Natural killer cell treated with Interleukin-12 subunit alpha and Interleukin-12 subunit beta and Interleukin-15 and Interleukin-18, amount 100 ng/mL, for 72 hours (primary cell): Measurements from ENCODE around the gene PATL2. TPM values are rescaled to one million over a fixed set of nuclear protein-coding genes. Genes with fewer than 3 reads are reported as not detected.
A peak's percentile ranks its signal among the peaks of the same experiment; 100 is the strongest.
"Not testable (repeated sequence)": the region's sequence is repeated elsewhere in the genome, so short reads cannot be mapped to it uniquely, and the experiment has no call there.

Source experiments
- ATAC-seq, 2 donors: fragments of 150-1000 bp; cut with Tn5 transposase in 1 of 2; sonication (Bioruptor Pico), chemical (Tn5 transposase) in 1 of 2; 2 replicates each; pipeline ENCODE4 v1.10.0; 2021
- DNase-seq: peaks from one replicate; pipeline ENCODE4 v3.0.0; 2022; ENCODE audit warnings: low spot score
- H3K27ac Mint-ChIP-seq, 2 donors: 1 replicate in 1 of 2; 2 replicates in 1 of 2; pipeline ENCODE4 v1.8.0; 2022; ENCODE audit warnings: mixed read lengths in 2 of 2, mild to moderate bottlenecking in 1 of 2, moderate library complexity in 1 of 2
- H3K27me3 Mint-ChIP-seq, 2 donors: 1 replicate in 1 of 2; 2 replicates in 1 of 2; pipeline ENCODE4 v1.8.0; 2022; ENCODE audit warnings: mixed read lengths in 2 of 2
- H3K36me3 Mint-ChIP-seq: one replicate; pipeline ENCODE4 v1.8.0; 2022; ENCODE audit warnings: mixed read lengths
- H3K4me1 Mint-ChIP-seq, 2 donors: 1 replicate in 1 of 2; 2 replicates in 1 of 2; pipeline ENCODE4 v1.8.0; 2022; ENCODE audit warnings: low read depth in 2 of 2, mixed read lengths in 2 of 2, mild to moderate bottlenecking in 1 of 2
- H3K4me3 Mint-ChIP-seq: one replicate; pipeline ENCODE4 v1.8.0; 2022; ENCODE audit warnings: mixed read lengths
- H3K9me3 Mint-ChIP-seq: 2 replicates; pipeline ENCODE4 v1.8.0; 2022; ENCODE audit warnings: mixed read lengths
- total RNA-seq, 2 donors: library from RNA; stranded (reverse); gene quantifications; one replicate each; pipeline ENCODE4 v1.2.3, GENCODE V29; 2022

PATL2 gene
- total RNA-seq, 2 donors from 2014 or later: 13.0 to 19.1 TPM

DNA sequence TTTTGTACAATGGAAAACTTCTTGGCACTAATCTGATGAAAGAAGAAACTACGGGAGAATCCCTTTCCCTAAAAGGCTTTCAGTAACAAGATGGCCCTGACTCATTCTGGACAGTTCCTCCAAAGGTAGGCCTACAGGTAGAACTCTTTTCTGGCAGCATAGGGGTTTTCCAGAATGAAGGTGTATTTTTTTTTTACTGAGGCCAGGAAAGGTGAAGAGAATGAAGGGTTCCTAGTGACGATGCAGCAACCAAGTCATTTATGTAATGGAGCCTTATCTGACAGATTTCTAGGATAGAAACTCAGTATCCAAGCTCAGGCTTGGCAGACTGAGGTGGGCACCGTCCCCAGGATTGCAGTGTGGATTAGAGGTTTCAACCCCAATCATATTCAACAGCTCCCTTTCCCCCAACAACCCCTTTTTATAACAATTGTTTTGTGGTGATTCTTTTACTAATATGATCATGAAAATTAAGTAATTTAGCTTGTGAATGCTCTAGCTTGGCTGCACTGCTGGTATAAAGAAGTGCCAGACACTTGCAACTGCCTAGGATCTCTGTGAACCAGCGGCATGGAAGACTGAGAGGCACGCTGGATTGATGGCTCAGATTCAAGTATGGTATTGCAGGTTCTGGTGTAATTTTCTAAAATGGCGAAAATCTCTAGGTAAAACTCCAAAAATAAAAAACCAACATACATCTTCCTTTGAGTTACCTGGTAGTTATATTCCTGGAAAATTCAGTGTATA, 16.5 kb upstream of the PATL2 start:
- ATAC-seq (no peak), DNase-seq (no peak)
- Mint-ChIP-seq H3K9me3 (no peaks in the 10 kb centered on the region), H3K36me3 (no peaks in the 10 kb centered on the region), H3K4me1 (peaks cover 55 to 78% of the 10 kb centered on the region in 2 donors), H3K27ac (peak overlapping the region; percentile 95 to 100), H3K27me3 (no peaks in the 10 kb centered on the region), H3K4me3 (peak overlapping the region; percentile 97)

DNA sequence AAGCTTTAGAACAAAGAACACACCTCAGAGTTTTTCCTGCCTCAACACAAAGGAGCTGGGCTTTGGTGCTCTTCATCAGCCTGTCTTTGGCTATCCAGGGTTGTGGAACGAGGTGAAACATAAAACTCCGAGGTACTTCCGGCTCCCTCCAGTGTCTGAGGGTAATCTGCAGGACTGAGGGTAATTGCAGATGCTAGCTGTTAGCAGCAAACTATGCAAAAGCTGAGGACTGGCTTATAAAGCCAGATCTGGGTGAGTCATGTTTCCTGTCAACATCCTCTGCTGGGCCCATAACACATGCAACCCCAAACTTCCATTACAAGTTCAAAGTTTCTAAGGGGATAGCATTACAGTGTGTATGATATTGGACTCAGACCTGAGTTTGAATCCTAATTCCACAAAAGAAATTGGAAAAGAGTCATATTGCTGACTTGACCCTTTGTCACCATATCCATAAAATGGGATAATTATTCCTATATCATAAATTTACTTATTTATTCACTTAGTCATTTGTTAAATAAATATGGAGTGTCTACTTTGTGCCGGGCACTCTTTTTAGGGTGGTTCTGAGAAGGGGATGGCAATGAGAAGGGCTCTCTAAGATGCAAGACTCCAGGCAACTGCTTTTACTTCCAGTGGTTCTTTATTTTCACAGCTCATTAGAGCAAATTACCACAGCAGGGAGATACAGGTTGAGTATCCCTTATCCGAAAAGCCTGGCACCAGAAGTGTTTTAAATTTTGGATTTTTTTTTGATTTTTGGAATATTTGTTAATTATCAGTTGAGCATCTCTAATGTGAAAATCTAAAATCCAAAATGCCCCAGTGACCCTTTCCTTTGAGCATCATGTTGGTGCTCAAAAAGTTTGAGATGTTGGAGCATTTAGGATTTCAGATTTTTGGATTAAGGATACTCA, 15.7 kb upstream of the PATL2 start:
- peak overlapping the region; percentile 97 for H3K4me3 Mint-ChIP-seq
- peak; percentile 68 to 69 for ATAC-seq

DNA sequence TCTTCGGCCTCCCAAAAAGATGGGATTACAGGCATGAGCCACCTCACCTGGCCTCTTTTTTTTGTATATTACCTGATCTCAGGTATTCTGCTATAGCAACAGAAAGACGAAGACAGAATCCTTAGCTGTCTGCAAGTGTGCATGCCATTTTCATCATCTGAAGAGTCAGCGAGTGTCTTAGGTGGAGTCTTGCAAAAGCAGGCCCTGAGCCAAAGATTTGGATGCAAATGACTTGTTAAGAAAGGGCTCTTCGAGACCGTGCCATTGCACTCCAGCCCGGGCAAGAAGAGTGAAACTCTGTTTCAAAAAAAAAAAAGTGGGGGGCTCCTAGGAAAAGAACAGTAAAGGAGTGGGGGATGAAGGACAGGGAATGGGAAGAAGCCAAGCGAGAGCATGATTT, 15.0 kb upstream of the PATL2 start:
- H3K4me1 Mint-ChIP-seq: peaks cover 56 to 80% of the 10 kb centered on the region in 2 donors
- no peak for DNase-seq

More for the DNA sequence above, 15.7 kb upstream of the PATL2 start:
- no peaks in the 10 kb centered on the region for H3K9me3 Mint-ChIP-seq
- H3K27ac Mint-ChIP-seq: peak overlapping the region; percentile 95 to 100
- DNase-seq: peak; percentile 84
- no peaks in the 10 kb centered on the region for H3K36me3 Mint-ChIP-seq
- peaks cover 55 to 78% of the 10 kb centered on the region in 2 donors for H3K4me1 Mint-ChIP-seq
- no peaks in the 10 kb centered on the region for H3K27me3 Mint-ChIP-seq

DNA sequence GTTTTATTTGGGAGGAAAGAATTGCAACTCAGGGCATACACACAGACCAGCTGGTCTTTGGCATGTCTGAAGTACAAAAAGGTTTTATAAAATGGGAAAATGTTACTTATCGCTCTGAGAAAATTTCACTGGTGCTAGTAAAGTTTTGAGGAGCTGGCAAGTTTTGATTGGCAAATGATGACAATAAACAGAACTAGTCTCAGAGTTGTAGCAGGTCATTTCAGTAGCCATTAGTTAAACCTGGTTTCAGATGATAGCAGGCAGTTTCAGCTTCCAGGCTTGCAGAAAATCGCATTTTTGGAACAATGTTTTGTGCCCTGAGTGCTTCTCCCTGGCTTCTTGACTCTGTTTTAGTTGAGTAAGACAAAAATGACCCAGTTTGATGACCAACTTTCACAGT, 10.9 kb upstream of the PATL2 start:
- ATAC-seq (no peak), DNase-seq (no peak)
- H3K27ac Mint-ChIP-seq: peak overlapping the region; percentile 99
- no peaks in the 10 kb centered on the region for H3K9me3 Mint-ChIP-seq
- peaks cover 19% of the 10 kb centered on the region for H3K36me3 Mint-ChIP-seq
- H3K4me3 Mint-ChIP-seq: peak overlapping the region; percentile 25
- H3K27me3 Mint-ChIP-seq: no peaks in the 10 kb centered on the region
- H3K4me1 Mint-ChIP-seq: peaks cover 72 to 85% of the 10 kb centered on the region in 2 donors

More for the DNA sequence above, 15.0 kb upstream of the PATL2 start:
- Mint-ChIP-seq H3K4me3 (peak overlapping the region; percentile 97), H3K27me3 (no peaks in the 10 kb centered on the region), H3K36me3 (no peaks in the 10 kb centered on the region), H3K27ac (peak overlapping the region; percentile 95 to 100), H3K9me3 (no peaks in the 10 kb centered on the region)
- no peak for ATAC-seq

DNA sequence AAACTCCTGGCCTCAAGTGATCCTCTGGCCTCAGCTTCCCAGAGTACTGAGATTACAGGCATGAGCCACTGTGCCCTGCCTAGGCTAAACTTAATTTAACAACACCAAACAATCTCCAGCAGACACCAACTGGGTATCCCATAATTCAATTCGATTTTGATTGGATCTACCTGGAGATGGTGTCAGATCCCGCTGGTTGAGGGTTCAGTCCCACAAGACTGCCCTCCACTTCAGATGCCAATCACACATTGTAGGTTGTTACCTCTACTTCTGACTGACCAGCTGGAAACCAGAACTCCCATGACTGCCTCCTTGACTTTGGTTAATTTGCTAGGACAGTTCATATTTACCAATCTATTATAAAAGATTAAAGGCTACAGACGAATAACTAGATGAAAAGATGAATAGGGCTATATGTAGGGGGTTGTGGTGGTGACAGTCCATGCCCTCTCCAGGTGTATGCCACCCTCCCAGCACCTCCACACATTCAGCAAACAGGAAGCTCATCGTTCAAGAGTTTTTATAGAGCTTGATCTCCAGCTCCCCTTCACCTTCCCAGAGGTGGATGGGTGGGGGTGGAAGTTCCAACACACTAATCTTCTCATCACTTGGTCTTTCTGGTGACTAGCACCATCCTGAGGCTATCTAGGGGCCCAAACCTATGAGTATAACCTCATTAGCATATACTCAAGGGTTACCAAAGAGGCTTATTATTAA, 9.5 kb upstream of the PATL2 start:
- H3K27ac Mint-ChIP-seq: peak overlapping the region; percentile 99
- DNase-seq (no peak), ATAC-seq (no peak)
- H3K4me1 Mint-ChIP-seq: peaks cover 73 to 85% of the 10 kb centered on the region in 2 donors
- H3K4me3 Mint-ChIP-seq: peak overlapping the region; percentile 14
- peaks cover 32% of the 10 kb centered on the region for H3K36me3 Mint-ChIP-seq
- H3K27me3 Mint-ChIP-seq: no peaks in the 10 kb centered on the region
- H3K9me3 Mint-ChIP-seq: no peaks in the 10 kb centered on the region

DNA sequence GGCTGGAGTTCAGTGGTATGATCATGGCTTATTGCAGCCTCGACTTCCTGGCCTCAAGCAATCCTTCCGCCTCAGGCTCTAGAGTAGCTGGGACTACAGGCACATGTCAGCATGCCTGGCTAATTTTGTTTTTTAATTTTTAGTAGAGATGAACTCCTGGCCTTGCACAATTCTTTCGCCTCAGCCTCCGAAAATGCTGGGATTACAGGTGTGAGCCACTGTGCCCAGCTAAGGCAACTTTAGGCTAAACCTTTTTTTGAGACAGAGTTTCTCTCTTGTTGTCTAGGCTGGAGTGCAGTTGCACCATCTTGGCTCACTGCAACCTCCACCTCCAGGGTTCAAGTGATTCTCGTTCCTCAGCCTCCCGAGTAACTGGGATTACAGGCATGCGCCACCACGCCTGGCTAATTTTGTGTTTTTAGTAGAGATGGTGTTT, 8.9 kb upstream of the PATL2 start:
- peaks cover 75 to 85% of the 10 kb centered on the region in 2 donors for H3K4me1 Mint-ChIP-seq
- H3K27ac Mint-ChIP-seq: peak overlapping the region; percentile 99
- H3K9me3 Mint-ChIP-seq, DNase-seq, ATAC-seq, H3K27me3 Mint-ChIP-seq: not testable (repeated sequence)
- peak overlapping the region; percentile 14 for H3K4me3 Mint-ChIP-seq
- H3K36me3 Mint-ChIP-seq: peaks cover 38% of the 10 kb centered on the region

DNA sequence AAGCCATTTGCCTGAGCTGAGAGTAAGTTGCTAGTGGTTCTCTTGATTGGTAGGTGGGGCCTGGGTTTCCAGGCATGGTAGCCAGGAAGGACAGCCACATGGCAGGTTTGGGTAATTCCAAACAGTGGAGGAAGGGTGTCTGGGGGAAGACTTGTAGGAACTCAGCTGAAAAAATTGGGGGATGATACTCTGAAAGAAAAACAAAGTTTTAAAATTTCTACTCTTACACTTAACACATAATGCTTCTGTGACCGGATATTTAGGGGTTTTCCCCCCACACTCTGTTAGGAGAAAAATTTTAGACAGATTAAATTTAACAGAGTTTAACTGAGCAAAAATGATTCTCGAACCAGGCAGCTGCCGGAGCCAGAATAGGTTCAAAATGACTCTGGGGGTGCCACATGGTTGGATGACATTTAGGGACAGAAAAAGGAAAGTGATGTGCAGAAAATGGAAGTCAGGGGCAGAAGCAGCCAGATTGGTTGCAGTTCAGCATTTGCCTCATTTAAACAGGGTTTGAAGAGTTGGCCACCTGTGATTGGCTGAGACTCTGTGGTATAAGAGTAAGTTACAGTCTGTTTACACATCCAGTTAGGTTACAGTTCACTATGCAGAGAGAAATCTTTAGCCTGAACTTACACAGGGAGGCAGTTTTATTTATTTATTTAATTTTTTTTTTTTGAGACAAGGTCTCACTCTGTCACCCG, 8.3 kb upstream of the PATL2 start:
- peaks cover 43% of the 10 kb centered on the region for H3K36me3 Mint-ChIP-seq
- ATAC-seq: peak; percentile 72 to 77
- peak; percentile 74 for DNase-seq
- no peaks in the 10 kb centered on the region for H3K9me3 Mint-ChIP-seq
- H3K4me1 Mint-ChIP-seq: peaks cover 74 to 85% of the 10 kb centered on the region in 2 donors
- H3K27me3 Mint-ChIP-seq: no peaks in the 10 kb centered on the region
- peak overlapping the region; percentile 96 for H3K4me3 Mint-ChIP-seq
- H3K27ac Mint-ChIP-seq: peak overlapping the region; percentile 99

DNA sequence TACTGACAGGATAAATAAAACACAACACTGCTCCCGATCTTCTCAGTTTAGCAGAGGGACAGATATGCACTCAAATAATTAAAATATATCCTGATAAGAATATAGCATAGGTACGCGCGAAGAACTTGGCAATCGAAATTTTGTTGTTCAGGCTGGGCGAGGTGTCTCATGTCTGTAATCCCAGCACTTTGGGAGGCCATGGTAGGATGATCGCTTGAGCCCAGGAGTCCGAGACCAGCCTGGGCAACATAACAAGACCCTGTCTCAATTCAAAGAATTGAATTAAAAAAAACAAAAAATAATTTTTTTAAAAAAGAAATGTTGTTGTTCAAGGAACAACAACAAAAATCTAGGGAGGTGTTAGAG, 7.8 kb upstream of the PATL2 start:
- no peaks in the 10 kb centered on the region for H3K9me3 Mint-ChIP-seq
- peak overlapping the region; percentile 99 for H3K27ac Mint-ChIP-seq
- H3K4me3 Mint-ChIP-seq: peak overlapping the region; percentile 96
- H3K27me3 Mint-ChIP-seq: no peaks in the 10 kb centered on the region
- no peak for ATAC-seq
- no peak for DNase-seq
- H3K4me1 Mint-ChIP-seq: peaks cover 74 to 85% of the 10 kb centered on the region in 2 donors
- H3K36me3 Mint-ChIP-seq: peaks cover 49% of the 10 kb centered on the region

DNA sequence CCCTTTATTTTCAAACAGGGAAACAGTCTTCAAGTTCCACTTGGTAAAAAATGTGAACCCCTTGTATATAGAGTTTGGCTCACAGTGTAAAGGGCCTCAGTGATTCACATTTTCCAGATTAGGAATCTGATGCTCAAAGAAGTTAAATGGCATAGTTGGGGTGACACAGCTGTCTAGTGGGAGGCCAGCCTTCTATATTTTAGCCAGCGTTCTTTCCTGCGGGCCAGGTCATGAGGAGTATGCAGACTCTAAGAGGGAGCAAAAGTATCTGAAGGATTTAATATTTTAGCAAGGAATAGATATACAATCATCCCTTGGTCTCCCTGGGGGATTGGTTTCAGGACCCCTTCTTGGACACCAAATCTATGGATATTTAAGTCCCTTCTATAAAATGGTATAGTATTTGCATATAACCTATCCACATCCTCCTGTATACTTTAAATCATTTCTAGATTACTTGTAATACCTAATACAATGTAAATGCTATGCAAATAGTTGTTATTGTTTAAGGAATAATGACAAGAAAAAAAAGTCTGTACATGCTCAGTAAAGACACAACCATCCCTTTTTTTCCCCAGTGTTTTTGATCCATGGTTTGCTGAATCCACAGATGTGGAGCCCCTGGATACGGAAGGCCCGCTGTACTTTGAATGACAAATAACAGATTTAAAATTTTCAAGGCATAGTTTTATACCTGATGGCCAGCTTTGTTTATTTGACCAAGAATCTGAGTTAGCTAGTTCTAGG, 7.2 kb upstream of the PATL2 start:
- Mint-ChIP-seq H3K27ac (peak overlapping the region; percentile 99), H3K27me3 (no peaks in the 10 kb centered on the region), H3K36me3 (peaks cover 54% of the 10 kb centered on the region), H3K4me1 (peaks cover 74 to 85% of the 10 kb centered on the region in 2 donors), H3K4me3 (peak overlapping the region; percentile 96), H3K9me3 (no peaks in the 10 kb centered on the region)
- ATAC-seq (no peak), DNase-seq (no peak)

DNA sequence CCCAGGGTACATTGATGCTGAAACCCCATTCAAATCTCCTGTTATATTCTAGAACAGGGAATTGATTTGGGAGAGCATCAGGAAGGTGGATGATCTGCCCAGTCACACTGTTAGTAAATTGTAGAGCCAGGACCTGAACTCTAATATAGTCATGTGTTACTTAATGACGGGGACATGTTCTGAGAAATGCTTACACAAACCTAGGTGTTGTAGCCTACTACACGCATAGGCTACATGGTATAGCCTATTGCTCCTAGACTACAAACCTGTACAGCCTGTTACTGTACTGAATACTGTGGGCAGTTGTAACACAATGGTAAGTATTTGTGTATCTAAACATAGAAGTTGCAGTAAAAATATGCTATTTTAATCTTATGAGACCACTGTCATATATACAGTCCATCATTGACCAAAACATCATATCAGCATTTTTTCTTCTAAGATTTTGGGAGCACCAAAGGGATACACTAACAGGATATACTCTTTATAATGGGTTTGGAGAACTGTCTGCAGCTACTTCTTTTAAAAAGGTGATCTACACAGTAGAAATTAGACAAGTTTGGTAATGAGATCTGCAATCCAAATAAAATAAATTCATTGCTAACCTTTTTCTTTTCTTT, 6.0 kb upstream of the PATL2 start:
- ATAC-seq (no peak), DNase-seq (no peak)
- Mint-ChIP-seq H3K9me3 (no peaks in the 10 kb centered on the region), H3K4me3 (peak overlapping the region; percentile 96), H3K36me3 (peaks cover 67% of the 10 kb centered on the region), H3K4me1 (peaks cover 80 to 90% of the 10 kb centered on the region in 2 donors), H3K27ac (peak overlapping the region; percentile 99), H3K27me3 (no peaks in the 10 kb centered on the region)

DNA sequence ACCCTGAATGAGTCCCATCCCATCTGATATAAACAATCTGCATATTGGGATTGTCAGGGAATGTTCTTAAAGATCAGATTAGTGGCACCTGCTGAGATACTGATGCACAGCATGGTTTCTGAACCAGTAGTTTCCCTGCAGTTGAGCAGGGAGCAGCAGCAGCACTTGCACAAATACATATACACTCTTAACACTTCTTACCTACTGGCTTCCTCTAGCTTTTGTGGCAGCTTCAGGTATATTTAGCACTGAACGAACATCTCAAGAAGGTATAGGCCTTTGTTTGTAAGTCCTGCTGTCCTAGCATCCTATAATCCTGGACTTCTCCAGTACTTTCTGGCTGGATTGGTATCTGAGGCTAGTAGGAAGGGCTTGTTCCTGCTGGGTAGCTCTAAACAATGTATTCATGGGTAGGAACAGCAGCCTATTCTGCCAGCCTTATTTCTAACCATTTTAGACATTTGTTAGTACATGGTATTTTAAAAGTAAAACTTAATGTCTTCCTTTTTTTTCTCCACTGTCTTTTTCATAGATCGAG, 4.7 kb upstream of the PATL2 start:
- ATAC-seq: no peak
- Mint-ChIP-seq H3K27ac (peak overlapping the region; percentile 99), H3K27me3 (no peaks in the 10 kb centered on the region), H3K4me1 (peaks cover 72 to 78% of the 10 kb centered on the region in 2 donors), H3K9me3 (no peaks in the 10 kb centered on the region), H3K4me3 (peak overlapping the region; percentile 96), H3K36me3 (peaks cover 74% of the 10 kb centered on the region)
- DNase-seq: no peak
